ENCODE data around the gene DPT.

The DPT gene

GRCh38 chr1:168700575-168701268 is 28.3 kb downstream of the DPT start:
- no peak for TF ChIP-seq ZNF274 (IDR thresholded peaks at IDR 0.05; ENCODE audit: low read depth, low read length)
- H3K4me3 ChIP-seq (ENCODE audit: low read length), result no peak overlapping the region

- TF ChIP-seq ZNF274 (IDR thresholded peaks at IDR 0.05; ENCODE audit: low read depth, low read length), result no peak
- no peak overlapping the region for H3K4me3 ChIP-seq (ENCODE audit: low read length)
Measured at GRCh38 chr1:168698453-168698852, 30.6 kb downstream of the DPT start.

- TF ChIP-seq ZNF274 (IDR thresholded peaks at IDR 0.05; ENCODE audit: low read depth, low read length), result no peak
- H3K4me3 ChIP-seq (ENCODE audit: low read length), result no peak overlapping the region
Measured at GRCh38 chr1:168697356-168698126, 31.5 kb downstream of the DPT start.

GRCh38 chr1:168696125-168696760 is 32.8 kb downstream of the DPT start:
- no peak overlapping the region for H3K4me3 ChIP-seq (ENCODE audit: low read length)
- TF ChIP-seq ZNF274 (IDR thresholded peaks at IDR 0.05; ENCODE audit: low read depth, low read length), result no peak

- TF ChIP-seq ZNF274 (IDR thresholded peaks at IDR 0.05; ENCODE audit: low read depth, low read length), result no peak
- H3K4me3 ChIP-seq (ENCODE audit: low read length), result no peak overlapping the region
Measured at GRCh38 chr1:168693872-168694238, 35.2 kb downstream of the DPT start.

GRCh38 chr1:168693197-168693871 is 35.7 kb downstream of the DPT start:
- no peak overlapping the region for H3K4me3 ChIP-seq (ENCODE audit: low read length)
- no peak for TF ChIP-seq ZNF274 (IDR thresholded peaks at IDR 0.05; ENCODE audit: low read depth, low read length)

GRCh38 chr1:168692472-168692871 is 36.5 kb downstream of the DPT start:
- H3K4me3 ChIP-seq (ENCODE audit: low read length), result no peak overlapping the region
- no peak for TF ChIP-seq ZNF274 (IDR thresholded peaks at IDR 0.05; ENCODE audit: low read depth, low read length)

GRCh38 chr1:168691541-168691940 is 37.5 kb downstream of the DPT start:
- H3K4me3 ChIP-seq (ENCODE audit: low read length), result no peak overlapping the region
- TF ChIP-seq ZNF274 (IDR thresholded peaks at IDR 0.05; ENCODE audit: low read depth, low read length), result no peak

- H3K4me3 ChIP-seq (ENCODE audit: low read length), result no peak overlapping the region
- no peak for TF ChIP-seq ZNF274 (IDR thresholded peaks at IDR 0.05; ENCODE audit: low read depth, low read length)
Measured at GRCh38 chr1:168689726-168690602, 39.0 kb downstream of the DPT start.

- TF ChIP-seq ZNF274 (IDR thresholded peaks at IDR 0.05; ENCODE audit: low read depth, low read length), result no peak
- no peak overlapping the region for H3K4me3 ChIP-seq (ENCODE audit: low read length)
Measured at GRCh38 chr1:168689327-168689657, 39.7 kb downstream of the DPT start.

- no peak for TF ChIP-seq ZNF274 (IDR thresholded peaks at IDR 0.05; ENCODE audit: low read depth, low read length)
- no peak overlapping the region for H3K4me3 ChIP-seq (ENCODE audit: low read length)
Measured at GRCh38 chr1:168688644-168689326, 40.2 kb downstream of the DPT start.

GRCh38 chr1:168687816-168688215 is 41.2 kb downstream of the DPT start:
- H3K4me3 ChIP-seq (ENCODE audit: low read length), result no peak overlapping the region
- TF ChIP-seq ZNF274 (IDR thresholded peaks at IDR 0.05; ENCODE audit: low read depth, low read length), result no peak

GRCh38 chr1:168686666-168687065 is 42.3 kb downstream of the DPT start:
- TF ChIP-seq ZNF274 (IDR thresholded peaks at IDR 0.05; ENCODE audit: low read depth, low read length), result no peak
- H3K4me3 ChIP-seq (ENCODE audit: low read length), result no peak overlapping the region
